ENCODE data around the gene TNN. TPM values are rescaled to one million over a fixed set of nuclear protein-coding genes. Genes with fewer than 3 reads are reported as not detected.

Gene TNN
- total RNA-seq, 2 experiments from 2014 or later: not detected

DNA sequence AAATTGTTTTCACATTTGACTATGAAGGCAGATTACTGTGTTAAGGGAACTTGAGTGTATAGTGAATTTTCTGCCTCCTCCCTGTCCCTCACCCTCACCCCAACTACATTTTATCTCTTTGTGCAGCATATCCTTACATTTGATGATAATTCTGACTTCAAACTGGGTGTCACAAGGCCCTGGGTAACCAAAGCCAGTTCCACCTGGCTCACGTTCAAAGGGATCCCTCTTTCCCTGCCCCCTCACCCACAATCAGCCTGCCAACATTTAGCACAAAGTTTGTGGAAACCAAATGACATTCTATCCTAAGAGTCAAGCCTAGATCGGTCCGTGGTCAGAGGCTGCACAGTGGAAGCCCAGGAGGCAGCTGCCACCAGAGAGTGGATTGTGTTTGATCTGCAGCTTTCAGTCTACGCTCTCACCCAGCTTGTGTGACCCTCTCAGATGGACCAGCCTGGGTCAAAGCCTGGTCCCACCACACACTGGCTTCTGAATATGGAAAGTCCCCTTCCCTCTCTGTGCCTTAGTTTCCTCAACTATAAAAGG is 114.6 kb downstream of the TNN start:
- Mint-ChIP-seq H3K36me3 (ENCODE audit: low read depth) (peaks cover 64% of the 10 kb centered on the region), H3K4me1 (ENCODE audit: low read depth) (peaks cover 57% of the 10 kb centered on the region), H3K4me3 (no peak overlapping the region), H3K27me3 (ENCODE audit: low read depth) (no peaks in the 10 kb centered on the region), H3K9me3 (ENCODE audit: insufficient read depth) (no peaks in the 10 kb centered on the region), H3K27ac (no peak overlapping the region)
- DNase-seq: no peak
- ChIA-PET CTCF (interaction anchor here (1.2 to 1.8 kb wide), 3 partner anchors 28 to 137 kb away, joined by 3 to 7 read pairs (median 5); no protein-coding TSS in a partner anchor), POLR2A (interaction anchor here (0.9 kb wide), 1 partner anchor 9 kb away, joined by 3 read pairs; no protein-coding TSS in a partner anchor)
- ATAC-seq: no peak

DNA sequence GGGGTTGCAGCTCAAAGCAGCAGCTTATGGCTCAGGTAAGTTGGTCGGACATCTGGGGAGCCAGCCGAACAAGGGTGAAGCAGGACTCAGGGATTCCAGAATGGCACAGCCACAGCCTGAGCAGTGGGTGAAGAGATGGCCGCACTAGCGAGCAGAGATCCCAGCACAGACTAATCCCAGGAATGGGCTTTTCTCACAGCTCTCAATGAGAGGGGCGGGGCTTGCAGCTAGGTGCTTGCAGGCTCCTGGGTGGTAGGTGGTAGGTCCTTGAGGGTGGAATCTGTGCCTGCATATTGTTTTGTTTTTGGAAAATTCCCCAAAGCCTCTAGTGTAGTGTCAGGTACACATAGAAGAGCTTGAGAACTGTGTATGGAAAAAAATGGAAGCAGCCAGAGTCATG is 116.0 kb downstream of the TNN start:
- Mint-ChIP-seq H3K4me3 (no peak overlapping the region), H3K27ac (peak overlapping the region; percentile 28), H3K27me3 (ENCODE audit: low read depth) (no peaks in the 10 kb centered on the region), H3K4me1 (ENCODE audit: low read depth) (peaks cover 70% of the 10 kb centered on the region), H3K36me3 (ENCODE audit: low read depth) (peaks cover 74% of the 10 kb centered on the region), H3K9me3 (ENCODE audit: insufficient read depth) (no peaks in the 10 kb centered on the region)
- no peak for DNase-seq
- ATAC-seq: no peak
- ChIA-PET CTCF (interaction anchor here (1.0 to 2.0 kb wide), 5 partner anchors 9 to 32 kb away, joined by 3 to 7 read pairs (median 5); no protein-coding TSS in a partner anchor), POLR2A (interaction anchor here (0.9 kb wide), 2 partner anchors 10 to 26 kb away, joined by 3 read pairs; no protein-coding TSS in a partner anchor)

DNA sequence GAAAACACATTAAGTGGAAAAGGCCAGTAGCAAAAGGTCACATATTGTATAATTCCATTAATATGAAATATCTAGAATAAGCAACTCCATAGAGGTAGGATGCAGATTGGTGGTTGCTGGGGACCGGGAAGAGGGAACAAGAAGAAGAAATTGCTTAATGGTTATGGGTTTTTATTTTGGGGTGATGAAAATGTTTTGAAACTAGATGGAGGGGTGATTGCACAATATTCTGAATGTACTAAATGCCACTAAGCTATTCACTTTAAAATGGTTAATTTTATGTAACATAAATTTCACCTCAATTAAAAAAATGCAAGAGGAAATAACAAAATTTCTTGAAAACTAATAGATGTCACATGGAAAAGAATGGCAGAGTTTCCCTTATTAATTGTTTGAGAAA is 118.3 kb downstream of the TNN start:
- ChIA-PET POLR2A (no interaction called here), CTCF (interaction anchor here (1.0 to 7.2 kb wide), 4 partner anchors 15 to 132 kb away, joined by 3 to 89 read pairs (median 43); no protein-coding TSS in a partner anchor)
- Mint-ChIP-seq H3K4me1 (ENCODE audit: low read depth) (peaks cover 82% of the 10 kb centered on the region), H3K36me3 (ENCODE audit: low read depth) (peaks cover 83% of the 10 kb centered on the region), H3K27ac (no peak overlapping the region), H3K9me3 (ENCODE audit: insufficient read depth) (no peaks in the 10 kb centered on the region), H3K27me3 (ENCODE audit: low read depth) (no peaks in the 10 kb centered on the region), H3K4me3 (no peak overlapping the region)
- DNase-seq (no peak), ATAC-seq (no peak)

DNA sequence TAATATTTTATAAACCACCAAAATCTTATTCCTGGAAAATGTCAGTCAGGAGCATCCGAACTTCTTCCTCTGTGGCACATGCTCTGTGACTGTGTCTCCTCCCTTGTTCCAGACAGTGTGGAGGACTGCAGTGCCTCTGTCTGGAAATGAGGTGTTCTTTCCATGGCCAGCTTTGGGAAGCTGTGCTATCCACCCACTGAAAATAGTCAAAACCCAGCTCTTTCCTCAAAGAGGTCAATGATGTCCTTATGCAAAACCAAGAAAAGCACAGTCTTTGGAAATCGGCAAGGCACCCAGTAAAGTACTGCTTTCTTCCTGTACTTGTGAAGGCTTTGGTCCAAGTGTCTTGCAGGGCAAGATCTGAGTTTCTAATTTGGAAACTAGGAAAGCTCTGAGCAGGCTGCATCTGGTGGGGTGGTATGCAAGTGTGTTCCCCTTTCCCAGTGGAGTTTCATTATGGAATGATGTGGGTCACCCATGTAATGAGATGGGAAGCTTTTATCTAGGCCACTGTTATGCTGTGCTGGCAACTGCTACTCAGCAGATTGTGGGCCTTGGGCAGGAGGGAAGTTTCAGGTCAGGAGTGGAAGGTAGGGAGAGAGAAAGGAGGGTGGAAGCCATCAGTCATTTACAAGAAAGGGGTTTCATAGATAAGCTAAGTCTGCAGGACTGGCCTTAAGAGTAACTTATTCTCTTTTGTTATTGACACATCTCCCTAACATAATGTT is 119.0 kb downstream of the TNN start:
- ATAC-seq (no peak), DNase-seq (no peak)
- ChIA-PET POLR2A (interaction anchor here (6.4 kb wide), 1 partner anchor 23 kb away, joined by 46 read pairs; no protein-coding TSS in a partner anchor), CTCF (interaction anchor here (1.0 to 7.2 kb wide), 8 partner anchors 10 to 131 kb away, joined by 3 to 89 read pairs (median 6); no protein-coding TSS in a partner anchor)
- H3K9me3 Mint-ChIP-seq (ENCODE audit: insufficient read depth): no peaks in the 10 kb centered on the region
- H3K4me3 Mint-ChIP-seq: no peak overlapping the region
- peak overlapping the region; percentile 87 for H3K27ac Mint-ChIP-seq
- no peaks in the 10 kb centered on the region for H3K27me3 Mint-ChIP-seq (ENCODE audit: low read depth)
- peaks cover 81% of the 10 kb centered on the region for H3K4me1 Mint-ChIP-seq (ENCODE audit: low read depth)
- peaks cover 83% of the 10 kb centered on the region for H3K36me3 Mint-ChIP-seq (ENCODE audit: low read depth)

DNA sequence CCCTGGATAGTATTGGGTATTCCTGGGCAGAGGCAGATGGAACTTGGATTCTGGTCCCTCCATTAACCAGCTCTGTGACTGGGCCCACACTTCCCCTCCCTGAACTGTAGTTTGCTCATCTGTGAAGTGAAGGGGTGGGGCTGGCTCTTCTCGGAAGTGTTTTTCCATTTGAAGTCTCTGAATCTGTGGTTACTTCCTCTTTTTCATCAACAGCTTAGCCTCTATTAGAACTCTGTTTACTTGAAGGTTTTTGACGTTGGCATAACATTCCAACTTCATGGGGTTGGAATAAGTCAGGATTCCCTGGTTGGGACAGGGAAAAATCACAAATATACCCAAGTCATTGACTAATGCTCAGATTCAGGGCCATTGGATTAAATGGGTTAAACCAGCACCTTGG is 121.3 kb downstream of the TNN start:
- DNase-seq (peak; percentile 74), ATAC-seq (peak; percentile 52)
- Mint-ChIP-seq H3K4me3 (peak overlapping the region; percentile 91), H3K9me3 (ENCODE audit: insufficient read depth) (no peaks in the 10 kb centered on the region), H3K27me3 (ENCODE audit: low read depth) (no peaks in the 10 kb centered on the region), H3K36me3 (ENCODE audit: low read depth) (peaks cover 73% of the 10 kb centered on the region), H3K4me1 (ENCODE audit: low read depth) (peaks cover 77% of the 10 kb centered on the region), H3K27ac (peak overlapping the region; percentile 87)
- POLR2A ChIA-PET: interaction anchor here (0.7 to 6.4 kb wide), 6 partner anchors 9 to 299 kb away, joined by 3 to 46 read pairs (median 4); partner anchors contain the start of gene MRPS14
- CTCF ChIA-PET: interaction anchor here (1.1 to 7.2 kb wide), 11 partner anchors 11 to 129 kb away, joined by 3 to 89 read pairs (median 9); no protein-coding TSS in a partner anchor

DNA sequence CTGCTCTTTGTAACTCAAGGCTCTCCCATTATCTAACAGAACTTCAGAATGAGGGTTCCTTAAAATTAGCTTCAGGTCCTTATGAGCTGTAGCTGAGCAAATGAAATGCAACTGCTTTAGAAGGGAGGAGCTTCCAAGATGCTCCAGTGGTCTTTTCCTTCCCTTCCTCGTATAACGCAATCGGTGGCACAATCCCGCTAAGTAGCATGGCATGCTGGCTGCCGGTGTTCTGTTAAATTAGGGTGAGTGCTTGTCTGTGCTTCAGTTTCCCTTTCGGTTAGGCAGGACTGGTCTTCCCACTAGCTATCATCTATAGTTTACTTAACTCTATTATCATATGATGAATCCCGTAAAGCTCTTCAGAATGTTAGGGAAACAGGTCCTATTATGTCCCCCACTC is 124.0 kb downstream of the TNN start:
- Mint-ChIP-seq H3K9me3 (ENCODE audit: insufficient read depth) (no peaks in the 10 kb centered on the region), H3K4me1 (ENCODE audit: low read depth) (peaks cover 67% of the 10 kb centered on the region), H3K27ac (peak overlapping the region; percentile 87), H3K36me3 (ENCODE audit: low read depth) (peaks cover 54% of the 10 kb centered on the region), H3K27me3 (ENCODE audit: low read depth) (no peaks in the 10 kb centered on the region), H3K4me3 (peak overlapping the region; percentile 91)
- ChIA-PET CTCF (interaction anchor here (1.1 to 7.2 kb wide), 9 partner anchors 10 to 168 kb away, joined by 3 to 89 read pairs (median 7); partner anchors contain the start of gene MRPS14), POLR2A (interaction anchor here (0.9 to 6.4 kb wide), 4 partner anchors 12 to 192 kb away, joined by 3 to 46 read pairs (median 4); no protein-coding TSS in a partner anchor)
- DNase-seq (peak; percentile 50), ATAC-seq (peak; percentile 63)

DNA sequence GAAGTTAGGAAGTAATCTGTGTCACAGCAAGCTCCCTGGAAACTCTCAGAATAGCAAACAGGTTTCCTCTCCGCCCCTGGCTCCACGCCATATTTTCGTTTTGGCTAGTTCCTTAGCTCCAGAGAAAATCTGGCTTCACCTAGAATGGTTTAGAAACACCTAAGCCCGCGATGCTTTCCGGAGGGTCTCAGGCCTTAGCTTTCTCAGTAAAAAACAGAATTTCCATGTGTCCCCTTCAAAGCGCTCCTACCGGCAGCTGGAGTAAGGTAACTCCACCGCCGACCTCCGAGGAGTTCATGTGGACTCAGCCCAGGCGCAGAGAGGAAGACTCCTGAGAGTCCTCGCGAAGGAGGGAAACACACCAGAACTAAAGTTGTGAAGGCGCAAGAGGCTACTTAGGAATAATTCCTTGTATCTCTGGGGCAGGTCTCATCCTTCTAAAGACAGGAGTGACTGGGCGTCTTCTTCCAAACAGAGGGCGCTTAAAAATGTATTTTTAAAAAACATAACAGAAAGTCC is 124.5 kb downstream of the TNN start:
- Mint-ChIP-seq H3K27ac (peak overlapping the region; percentile 87), H3K4me3 (peak overlapping the region; percentile 91), H3K4me1 (ENCODE audit: low read depth) (peaks cover 64% of the 10 kb centered on the region), H3K36me3 (ENCODE audit: low read depth) (peaks cover 48% of the 10 kb centered on the region), H3K9me3 (ENCODE audit: insufficient read depth) (no peaks in the 10 kb centered on the region), H3K27me3 (ENCODE audit: low read depth) (no peaks in the 10 kb centered on the region)
- ATAC-seq (peak; percentile 57), DNase-seq (peak; percentile 50)
- POLR2A ChIA-PET: interaction anchor here (0.9 to 6.4 kb wide), 3 partner anchors 12 to 193 kb away, joined by 3 to 46 read pairs (median 4); no protein-coding TSS in a partner anchor
- CTCF ChIA-PET: interaction anchor here (1.1 to 7.2 kb wide), 9 partner anchors 10 to 168 kb away, joined by 3 to 89 read pairs (median 7); partner anchors contain the start of gene MRPS14

DNA sequence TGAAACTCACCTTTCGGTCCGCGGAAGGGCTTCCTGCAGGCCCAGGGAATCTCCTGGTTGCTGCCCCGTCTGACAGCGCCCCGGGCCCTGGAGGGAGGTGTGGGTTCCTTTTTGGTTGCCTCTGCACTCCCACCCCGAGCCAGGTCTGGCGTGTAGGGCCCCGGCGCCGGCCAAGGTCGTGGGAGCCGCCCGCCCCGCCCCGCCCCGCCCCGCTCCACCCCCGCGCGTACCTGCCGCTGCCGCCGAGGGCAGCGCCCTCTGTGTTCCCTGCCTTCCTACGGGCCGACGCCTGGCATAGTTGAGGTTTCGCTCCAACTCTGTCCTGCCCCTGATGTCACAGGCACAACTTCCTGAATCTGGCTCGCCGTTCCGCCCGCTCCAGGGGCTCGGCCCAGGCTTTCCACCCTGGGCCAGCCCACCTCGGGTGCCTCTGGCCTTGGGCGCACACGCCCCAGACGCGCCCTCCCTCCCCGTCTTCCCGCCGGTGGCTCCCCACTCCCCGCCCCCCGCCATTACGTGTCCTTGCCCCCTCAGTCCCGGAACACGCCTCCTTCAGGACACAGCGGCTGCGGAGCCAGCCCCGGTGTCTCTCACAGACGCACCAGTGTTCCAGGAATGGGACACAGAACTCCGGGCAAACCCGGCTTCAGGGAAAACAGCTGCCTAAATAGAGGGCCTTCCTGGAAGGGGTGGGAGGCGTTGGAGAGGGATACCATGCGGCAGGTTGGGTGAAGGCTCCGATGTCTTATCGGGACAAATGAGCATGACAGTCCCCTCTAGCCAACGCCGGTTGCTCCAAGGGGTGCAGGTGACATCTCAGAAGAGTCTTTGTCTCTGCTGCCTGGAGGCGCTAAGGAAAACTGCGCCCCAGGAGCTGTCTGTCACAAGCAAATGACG is 125.2 kb downstream of the TNN start, which contains the start of gene KIAA0040:
KIAA0040 (minus strand) TSS at position 147 of the 897 bp plus-strand sequence. CDS start 31,763 bp downstream, outside the sequence.
- peak within 1 kb of the TSS; percentile 87 for H3K27ac Mint-ChIP-seq
- POLR2A ChIA-PET: interaction anchor here (1.0 to 6.4 kb wide), 2 partner anchors 11 to 17 kb away, joined by 3 to 46 read pairs; no protein-coding TSS in a partner anchor
- peak within 1 kb of the TSS; percentile 91 for H3K4me3 Mint-ChIP-seq
- H3K4me1 Mint-ChIP-seq (ENCODE audit: low read depth): peaks cover 64% of the 10 kb centered on the region
- no peaks in the 10 kb centered on the region for H3K9me3 Mint-ChIP-seq (ENCODE audit: insufficient read depth)
- ATAC-seq (peak; percentile 73), DNase-seq (peak; percentile 61)
- H3K27me3 Mint-ChIP-seq (ENCODE audit: low read depth): no peaks in the 10 kb centered on the region
- CTCF ChIA-PET: interaction anchor here (0.6 to 7.2 kb wide), 11 partner anchors 11 to 169 kb away, joined by 3 to 89 read pairs (median 4); partner anchors contain the start of gene MRPS14
- H3K36me3 Mint-ChIP-seq (ENCODE audit: low read depth): peaks cover 41% of the 10 kb centered on the region

DNA sequence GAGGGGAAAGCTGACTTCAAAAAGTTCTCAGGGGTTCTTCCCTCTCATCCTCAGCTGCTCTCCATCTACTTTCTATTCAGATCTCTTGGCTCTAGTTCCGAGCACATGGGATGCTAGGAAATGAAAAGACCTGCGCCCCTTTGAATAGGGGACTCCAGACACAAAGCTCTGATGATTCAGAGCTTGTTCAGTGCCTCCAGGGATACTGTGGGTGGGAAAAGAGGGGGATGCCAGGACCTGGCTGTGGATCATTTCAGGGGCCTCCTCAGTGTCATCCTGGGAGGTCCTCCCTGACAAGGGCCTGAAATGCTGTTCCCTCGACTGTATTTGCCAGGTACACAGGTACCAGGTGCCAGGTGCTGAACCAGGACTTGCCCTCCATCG is 125.9 kb downstream of the TNN start:
- no peaks in the 10 kb centered on the region for H3K9me3 Mint-ChIP-seq (ENCODE audit: insufficient read depth)
- no peak overlapping the region for H3K27ac Mint-ChIP-seq
- H3K27me3 Mint-ChIP-seq (ENCODE audit: low read depth): no peaks in the 10 kb centered on the region
- peaks cover 35% of the 10 kb centered on the region for H3K36me3 Mint-ChIP-seq (ENCODE audit: low read depth)
- DNase-seq: no peak
- ATAC-seq: no peak
- peak overlapping the region; percentile 91 for H3K4me3 Mint-ChIP-seq
- CTCF ChIA-PET: interaction anchor here (0.6 to 2.1 kb wide), 5 partner anchors 12 to 125 kb away, joined by 3 to 9 read pairs (median 4); no protein-coding TSS in a partner anchor
- POLR2A ChIA-PET: no interaction called here
- H3K4me1 Mint-ChIP-seq (ENCODE audit: low read depth): peaks cover 62% of the 10 kb centered on the region

DNA sequence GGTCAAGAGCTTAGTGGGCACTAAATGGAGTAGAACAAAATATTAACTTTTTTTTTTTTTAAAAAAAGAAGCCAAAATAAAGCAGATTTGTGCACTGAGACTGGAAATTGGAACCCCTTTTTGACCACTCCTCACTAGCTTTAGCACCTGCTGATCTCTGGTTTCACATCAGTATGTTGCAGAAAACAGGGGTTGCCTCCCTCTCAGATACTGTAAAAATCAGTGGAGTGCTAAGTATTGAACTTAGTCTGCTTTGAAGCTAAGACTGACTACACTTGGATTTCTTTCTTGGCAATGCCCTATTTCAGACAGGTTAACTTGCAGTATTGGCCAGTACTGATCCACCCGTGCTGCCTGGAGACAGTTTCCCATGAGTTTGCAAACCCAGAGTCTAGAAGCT is 127.6 kb downstream of the TNN start:
- peaks cover 44% of the 10 kb centered on the region for H3K4me1 Mint-ChIP-seq (ENCODE audit: low read depth)
- H3K27ac Mint-ChIP-seq: no peak overlapping the region
- POLR2A ChIA-PET: interaction anchor here (0.6 to 2.7 kb wide), 2 partner anchors 14 to 44 kb away, joined by 3 to 10 read pairs; no protein-coding TSS in a partner anchor
- peaks cover 13% of the 10 kb centered on the region for H3K27me3 Mint-ChIP-seq (ENCODE audit: low read depth)
- H3K36me3 Mint-ChIP-seq (ENCODE audit: low read depth): peaks cover 18% of the 10 kb centered on the region
- CTCF ChIA-PET: interaction anchor here (1.3 to 2.1 kb wide), 2 partner anchors 43 to 123 kb away, joined by 6 to 9 read pairs; no protein-coding TSS in a partner anchor
- no peak overlapping the region for H3K4me3 Mint-ChIP-seq
- DNase-seq: no peak
- no peaks in the 10 kb centered on the region for H3K9me3 Mint-ChIP-seq (ENCODE audit: insufficient read depth)
- no peak for ATAC-seq

Data from activated CD8-positive, alpha-beta T cell treated with anti-CD3 and anti-CD28 coated beads, Interleukin-2, amount 10 ng/mL, durations not matched to agents 7 days and 5 days (primary cell).